ENCODE measurements around the gene AK2.
"Not testable (repeated sequence)": the region's sequence is repeated elsewhere in the genome, so short reads cannot be mapped to it uniquely, and the experiment has no call there.

AK2 gene

DNA sequence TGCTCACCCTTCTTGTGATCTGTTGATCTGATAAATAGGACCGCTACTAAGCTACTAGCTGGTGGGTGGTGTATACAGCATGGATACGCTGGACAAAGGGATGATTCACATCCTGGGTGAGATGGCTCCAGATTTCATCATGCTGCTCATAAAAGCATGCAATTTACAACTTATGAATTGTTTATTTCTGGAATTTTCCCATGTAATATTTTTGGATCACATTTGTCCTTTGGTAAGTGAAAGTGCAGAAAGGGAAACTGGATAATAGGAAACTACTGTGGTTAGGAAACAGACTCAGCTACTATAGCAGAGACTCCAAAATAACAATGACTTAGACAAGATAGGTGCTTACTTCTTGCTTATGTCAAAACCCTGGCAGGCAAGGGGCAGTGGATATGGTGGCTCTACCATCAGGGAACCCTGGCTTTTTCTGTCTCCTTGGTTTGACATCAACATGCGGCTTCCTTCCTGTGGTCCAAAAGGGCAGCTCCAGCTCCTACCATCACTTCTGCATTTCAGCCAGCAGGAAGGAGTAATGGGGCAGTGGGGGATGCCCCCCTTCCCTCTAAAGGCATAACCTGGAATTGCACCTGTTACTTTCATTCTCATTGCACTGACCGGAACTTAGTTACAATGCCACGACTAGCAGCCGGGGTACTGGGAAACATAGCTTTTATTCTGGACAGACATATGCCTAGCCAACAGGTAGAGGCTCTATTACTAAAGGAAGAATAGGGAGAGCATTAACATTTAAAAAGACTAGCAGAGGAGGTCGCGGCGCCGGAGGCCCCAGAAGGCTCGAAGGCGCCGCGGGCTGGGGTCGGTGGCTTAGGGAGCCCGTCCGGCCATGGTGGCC lies 13.8 kb upstream of the AK2 start:
- no peak for DNase-seq (ENCODE audit: low spot score)

DNA sequence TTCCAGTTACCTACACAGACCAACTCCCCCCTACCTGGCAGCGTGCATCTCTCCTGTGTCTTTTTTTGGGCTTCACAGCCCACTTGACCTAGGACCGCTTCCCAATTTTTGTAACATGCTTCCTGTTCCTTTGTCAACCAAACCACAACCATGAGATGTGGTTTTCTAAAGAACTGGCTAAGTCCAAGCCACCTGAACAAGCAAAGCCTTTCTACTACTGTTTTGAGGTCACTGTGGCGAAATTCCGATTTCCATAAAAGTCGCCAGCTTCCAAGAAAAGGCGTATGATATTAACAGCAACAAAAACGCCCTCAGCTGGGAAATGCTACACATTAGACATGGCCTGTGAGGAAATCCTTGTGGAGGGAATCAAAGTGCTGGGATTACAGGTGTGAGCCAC lies 12.7 kb upstream of the AK2 start:
- no peak for DNase-seq (ENCODE audit: low spot score)

- DNase-seq (ENCODE audit: low spot score), result no peak
These were observed 11.7 kb upstream of the AK2 start for GRCh38 chr1:33048426-33048825.

DNA sequence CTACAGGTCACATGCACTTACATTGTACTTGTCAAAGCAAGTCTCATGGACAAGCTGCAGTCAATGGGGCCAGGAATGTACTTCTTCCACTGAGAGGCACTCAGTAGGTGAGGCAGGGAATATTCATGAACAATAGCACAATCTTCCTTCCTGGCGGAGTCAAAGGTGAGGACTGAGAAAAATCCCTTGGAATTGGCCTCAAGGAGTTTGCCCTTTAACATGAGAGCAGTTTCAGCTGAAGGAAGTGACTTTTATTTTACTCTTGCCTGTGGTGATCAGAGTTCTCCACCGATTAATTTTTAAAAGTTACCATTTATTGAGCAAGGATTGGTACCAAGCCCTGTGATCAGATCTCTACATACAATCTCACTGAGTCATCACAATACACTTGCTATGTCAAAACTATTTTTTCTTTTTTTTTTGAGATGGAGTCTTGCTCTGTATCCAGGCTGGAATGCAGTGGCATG lies 11.2 kb upstream of the AK2 start:
- DNase-seq (ENCODE audit: low spot score), result no peak

DNA sequence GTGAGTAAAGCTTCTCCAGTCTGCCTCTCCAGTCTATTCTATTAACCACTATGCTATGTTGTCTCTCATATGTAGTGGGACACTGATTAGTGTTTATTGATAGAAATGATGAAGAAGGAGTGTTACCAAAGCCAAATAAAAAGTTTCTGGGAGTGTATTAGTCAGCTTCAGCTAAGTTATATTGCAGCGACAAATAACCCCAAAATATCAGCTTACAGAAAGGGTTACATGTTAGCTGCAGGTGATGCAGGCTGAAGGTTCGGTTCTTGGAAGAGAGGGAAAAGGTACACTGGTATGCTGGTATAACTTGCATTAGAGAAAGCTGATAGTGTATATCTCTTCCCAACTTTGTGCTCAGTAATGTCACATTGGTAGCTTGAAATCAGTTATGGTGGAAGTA lies 10.6 kb upstream of the AK2 start:
- no peak for DNase-seq (ENCODE audit: low spot score)

GRCh38 chr1:33046234-33046633 lies 9.6 kb upstream of the AK2 start:
- not testable (repeated sequence) for DNase-seq (ENCODE audit: low spot score)

- no peak for DNase-seq (ENCODE audit: low spot score)
These were observed 9.1 kb upstream of the AK2 start for GRCh38 chr1:33045814-33046213.

DNA sequence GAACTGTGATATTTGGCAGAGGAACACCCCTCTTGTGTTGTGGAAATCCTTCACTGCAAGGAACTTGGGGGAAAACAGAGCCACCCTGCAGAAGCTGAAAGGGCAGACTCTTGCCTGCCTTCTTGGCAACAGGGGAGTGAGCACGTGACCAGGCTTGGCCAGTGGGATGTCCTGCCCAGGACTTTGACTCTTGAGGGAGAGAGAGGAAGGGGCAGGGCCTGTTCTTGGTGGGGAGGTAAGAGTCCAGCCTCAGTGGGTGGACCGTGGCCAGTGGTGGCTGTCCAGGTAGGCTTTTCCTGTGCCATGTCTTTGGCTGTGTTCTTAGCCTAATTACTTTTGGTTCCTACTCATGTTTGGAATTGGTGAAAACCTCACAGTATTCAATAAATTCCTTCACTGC lies 8.6 kb upstream of the AK2 start:
- DNase-seq (ENCODE audit: low spot score), result no peak

- DNase-seq (ENCODE audit: low spot score), result no peak
These were observed 6.8 kb upstream of the AK2 start for GRCh38 chr1:33043267-33044092.

DNA sequence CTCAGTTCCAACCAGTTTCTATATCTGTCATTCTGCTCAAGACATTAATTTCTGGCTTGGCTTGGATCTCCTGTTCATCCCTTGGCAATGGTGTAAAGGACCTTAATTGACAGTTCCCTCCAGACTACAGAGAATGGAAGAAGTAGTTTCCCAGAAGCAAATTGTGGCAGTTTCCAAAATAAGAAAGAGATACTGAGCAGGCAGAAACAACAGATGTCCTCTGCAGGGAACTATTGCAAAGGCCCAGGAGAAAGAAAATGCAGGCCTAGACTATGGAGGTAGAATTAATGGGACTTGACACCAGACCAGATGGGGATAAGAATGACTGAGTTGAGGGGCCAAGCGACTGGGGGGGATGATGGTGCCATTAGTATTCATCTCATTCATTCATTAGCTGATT lies 6.1 kb upstream of the AK2 start:
- no peak for DNase-seq (ENCODE audit: low spot score)

DNA sequence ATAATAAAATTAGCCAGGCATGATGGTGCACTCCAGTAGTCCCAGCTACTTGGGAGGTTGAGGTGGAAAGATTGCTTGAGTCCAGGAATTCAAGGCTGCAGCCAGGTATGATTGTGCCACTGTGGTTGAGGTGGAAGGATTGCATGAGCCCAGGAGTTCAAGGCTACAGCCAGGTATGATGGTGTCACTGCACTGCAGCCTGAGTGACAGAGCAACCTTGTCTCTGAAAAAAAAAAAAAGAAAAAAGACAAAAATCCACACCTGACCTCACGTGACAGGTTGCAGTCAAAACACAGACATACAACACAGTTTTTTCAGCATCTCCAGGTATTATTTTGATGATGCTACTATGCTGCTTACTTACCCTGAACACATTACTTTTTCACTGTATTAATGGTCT lies 4.3 kb upstream of the AK2 start:
- DNase-seq (ENCODE audit: low spot score), result no peak

GRCh38 chr1:33039840-33040239 lies 3.2 kb upstream of the AK2 start:
- DNase-seq (ENCODE audit: low spot score), result no peak

DNA sequence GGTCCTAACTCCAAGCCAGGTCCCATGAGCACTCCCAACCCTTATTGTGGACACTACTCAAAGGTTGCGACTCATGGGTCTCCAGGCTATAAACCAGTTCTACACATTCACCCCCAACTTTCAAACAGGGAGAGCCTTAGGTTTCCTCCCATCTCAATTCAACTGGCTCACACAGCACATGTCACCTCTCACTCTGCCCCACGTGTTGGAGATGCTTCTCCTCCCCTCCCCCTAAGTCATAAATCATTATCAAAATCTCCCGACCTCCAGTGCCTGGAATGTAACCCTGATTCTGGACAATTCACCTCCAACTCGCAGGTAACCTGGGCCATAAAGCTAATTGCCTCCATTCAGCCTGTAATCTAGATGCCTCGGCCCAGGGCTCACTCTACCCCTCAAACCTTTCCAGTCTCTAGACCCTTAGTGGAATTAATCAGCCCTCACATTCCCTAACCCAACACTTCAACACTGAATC lies 595 bp downstream of the AK2 start:
- peak; percentile 37 for DNase-seq (ENCODE audit: low spot score)

- no peak for DNase-seq (ENCODE audit: low spot score)
These were observed 4.4 kb downstream of the AK2 start for GRCh38 chr1:33032126-33032869.

GRCh38 chr1:33031506-33031905 lies 5.2 kb downstream of the AK2 start:
- no peak for DNase-seq (ENCODE audit: low spot score)

DNA sequence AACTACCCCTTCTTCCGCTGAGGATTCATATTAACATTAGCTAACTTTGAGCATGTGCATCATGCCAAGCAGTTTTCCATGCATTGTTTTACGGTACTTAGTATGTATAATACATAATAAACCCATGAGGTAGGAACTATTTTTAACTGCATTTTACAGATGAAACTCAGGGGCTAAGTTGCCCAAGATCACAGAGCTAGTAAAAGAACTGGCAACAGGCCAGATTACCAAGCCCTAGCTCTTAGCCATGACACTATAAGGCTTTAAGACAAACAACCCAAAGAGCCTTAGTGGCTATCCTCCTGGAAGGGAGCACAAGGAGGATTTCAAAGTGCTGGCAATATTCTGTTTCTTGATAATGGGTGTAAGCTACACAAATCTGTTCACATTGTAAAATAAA lies 6.1 kb downstream of the AK2 start:
- DNase-seq (ENCODE audit: low spot score), result no peak

DNA sequence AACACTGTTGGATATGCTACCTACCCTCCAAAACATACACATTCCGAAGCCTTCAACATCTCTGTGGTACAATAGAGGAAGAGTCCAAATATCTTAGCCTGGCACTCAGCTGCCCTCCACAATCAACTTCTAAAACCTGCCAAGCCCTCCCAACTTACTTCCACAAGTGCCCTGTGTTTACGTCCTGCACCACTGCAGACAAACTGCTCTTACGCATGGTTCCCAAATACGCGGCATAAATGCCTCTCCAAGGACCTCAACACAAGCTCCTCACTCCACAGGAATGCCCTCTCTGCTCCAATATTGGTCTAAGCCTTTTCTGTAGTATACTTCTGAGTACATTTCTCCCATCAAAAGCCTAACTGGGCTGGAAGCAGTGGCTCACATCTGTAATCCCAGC lies 6.8 kb downstream of the AK2 start:
- DNase-seq (ENCODE audit: low spot score), result no peak

- no peak for DNase-seq (ENCODE audit: low spot score)
These were observed 7.5 kb downstream of the AK2 start for GRCh38 chr1:33029209-33029608.

GRCh38 chr1:33025761-33026160 lies 10.9 kb downstream of the AK2 start:
- no peak for DNase-seq (ENCODE audit: low spot score)

GRCh38 chr1:33025180-33025569 lies 11.5 kb downstream of the AK2 start:
- DNase-seq (ENCODE audit: low spot score), result no peak

DNA sequence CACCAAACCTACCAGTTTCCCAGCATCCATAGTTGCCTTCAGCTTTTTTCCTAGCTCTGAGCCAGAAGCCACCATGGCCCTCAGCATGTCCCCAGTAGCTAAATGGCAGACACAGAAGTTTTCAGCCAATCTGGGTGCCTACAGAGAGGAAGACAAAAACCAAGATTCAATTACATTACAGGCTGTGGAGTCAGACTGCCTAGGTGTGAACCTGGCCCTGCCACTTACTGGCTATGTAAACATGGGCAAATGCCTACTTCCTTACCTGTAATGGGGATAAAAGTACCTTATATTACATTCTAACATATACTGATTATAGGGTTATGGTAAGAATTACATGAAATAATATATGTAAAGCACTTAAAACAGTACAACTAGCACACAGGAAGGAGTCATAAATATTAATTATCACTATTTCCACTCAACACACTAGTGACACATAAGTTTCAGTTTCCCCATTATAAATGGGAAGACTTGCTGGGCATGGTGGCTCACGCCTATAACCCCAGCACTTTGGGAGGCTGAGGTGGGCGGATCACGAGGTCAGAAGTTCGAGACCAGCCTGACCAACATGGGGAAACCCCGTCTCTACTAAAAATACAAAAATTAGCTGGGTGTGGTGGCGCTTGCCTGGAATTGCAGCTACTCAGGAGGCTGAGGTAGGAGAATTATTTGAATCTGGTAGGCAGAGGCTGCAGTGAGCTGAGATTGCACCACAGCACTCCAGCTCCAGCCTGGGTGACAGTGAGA lies 12.1 kb downstream of the AK2 start:
- not testable (repeated sequence) for DNase-seq (ENCODE audit: low spot score)
